Measurements from ENCODE around the gene CLDN19.

Gene CLDN19, protein sequence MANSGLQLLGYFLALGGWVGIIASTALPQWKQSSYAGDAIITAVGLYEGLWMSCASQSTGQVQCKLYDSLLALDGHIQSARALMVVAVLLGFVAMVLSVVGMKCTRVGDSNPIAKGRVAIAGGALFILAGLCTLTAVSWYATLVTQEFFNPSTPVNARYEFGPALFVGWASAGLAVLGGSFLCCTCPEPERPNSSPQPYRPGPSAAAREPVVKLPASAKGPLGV

DNA sequence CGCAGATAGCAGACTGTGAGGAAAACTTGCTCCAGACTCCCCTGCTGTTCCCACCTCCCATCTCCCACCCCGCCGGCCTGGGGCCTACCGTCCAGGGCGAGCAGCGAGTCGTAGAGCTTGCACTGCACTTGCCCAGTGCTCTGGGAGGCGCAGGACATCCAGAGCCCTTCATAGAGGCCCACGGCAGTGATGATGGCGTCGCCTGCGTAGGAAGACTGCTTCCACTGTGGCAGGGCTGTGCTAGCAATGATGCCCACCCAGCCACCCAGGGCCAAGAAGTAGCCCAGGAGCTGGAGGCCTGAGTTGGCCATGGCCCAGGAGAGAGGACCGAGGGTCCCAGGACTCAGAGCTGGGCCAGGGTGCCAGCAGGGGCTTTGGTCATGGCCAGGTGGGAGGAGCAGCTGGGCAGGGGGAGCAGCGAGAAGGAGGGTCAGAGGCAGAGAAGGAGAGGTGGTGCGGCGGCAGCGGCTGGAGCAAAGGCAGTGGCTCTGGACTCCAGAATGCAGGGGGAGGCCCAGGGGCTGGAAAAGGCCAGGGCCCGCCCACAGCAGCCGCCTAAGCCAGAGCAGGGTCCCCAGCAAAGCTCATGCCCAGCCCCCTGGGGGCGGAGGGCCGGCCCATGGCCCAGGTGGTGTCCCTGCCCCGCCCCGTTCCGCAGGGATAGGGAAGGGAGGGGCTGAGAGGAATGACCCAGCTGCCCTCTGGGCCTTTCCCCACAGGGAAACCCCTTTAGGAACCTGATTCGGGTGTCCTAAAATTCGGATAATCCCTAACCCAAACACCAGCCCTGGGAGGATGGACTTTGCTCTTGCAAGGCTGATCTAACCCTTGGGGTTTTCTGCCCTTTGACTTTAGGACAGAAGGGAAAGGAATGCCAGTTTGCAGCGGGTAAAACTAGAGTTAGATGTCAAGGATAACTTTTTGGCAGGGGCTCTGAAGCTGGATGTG is at the start of gene CLDN19:
TSS of gene CLDN19 (minus strand) at position 484 of the 948 bp plus-strand sequence. CDS start at position 311, 173 bp downstream.
- no peak for DNase-seq (ENCODE audit: low read depth in 2 of 2)

GRCh38 chr1:42788021-42788420 is 48.0 kb upstream of the CLDN19 start:
- no peak for DNase-seq (ENCODE audit: low read depth in 2 of 2)

DNA sequence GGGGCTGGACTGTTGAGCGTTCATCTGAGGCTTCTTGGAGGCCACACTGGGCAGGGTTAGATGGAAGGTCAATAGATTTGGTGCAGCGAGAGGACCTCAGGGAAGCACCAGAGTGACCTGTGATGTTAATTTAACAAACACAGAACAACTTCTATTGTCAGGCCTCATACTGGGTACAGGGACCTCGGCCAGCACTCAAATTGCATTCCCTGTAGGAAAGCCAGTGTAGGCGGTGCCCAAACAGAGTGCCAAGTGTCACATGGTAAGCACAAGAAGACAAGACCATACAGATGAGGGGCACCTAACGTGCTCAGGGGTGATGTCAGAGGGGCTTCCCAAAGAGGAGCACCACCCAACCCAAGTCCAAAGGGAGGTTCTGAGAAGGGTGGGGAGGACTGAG is 46.1 kb upstream of the CLDN19 start:
- DNase-seq (ENCODE audit: low read depth in 2 of 2) = no peak

DNA sequence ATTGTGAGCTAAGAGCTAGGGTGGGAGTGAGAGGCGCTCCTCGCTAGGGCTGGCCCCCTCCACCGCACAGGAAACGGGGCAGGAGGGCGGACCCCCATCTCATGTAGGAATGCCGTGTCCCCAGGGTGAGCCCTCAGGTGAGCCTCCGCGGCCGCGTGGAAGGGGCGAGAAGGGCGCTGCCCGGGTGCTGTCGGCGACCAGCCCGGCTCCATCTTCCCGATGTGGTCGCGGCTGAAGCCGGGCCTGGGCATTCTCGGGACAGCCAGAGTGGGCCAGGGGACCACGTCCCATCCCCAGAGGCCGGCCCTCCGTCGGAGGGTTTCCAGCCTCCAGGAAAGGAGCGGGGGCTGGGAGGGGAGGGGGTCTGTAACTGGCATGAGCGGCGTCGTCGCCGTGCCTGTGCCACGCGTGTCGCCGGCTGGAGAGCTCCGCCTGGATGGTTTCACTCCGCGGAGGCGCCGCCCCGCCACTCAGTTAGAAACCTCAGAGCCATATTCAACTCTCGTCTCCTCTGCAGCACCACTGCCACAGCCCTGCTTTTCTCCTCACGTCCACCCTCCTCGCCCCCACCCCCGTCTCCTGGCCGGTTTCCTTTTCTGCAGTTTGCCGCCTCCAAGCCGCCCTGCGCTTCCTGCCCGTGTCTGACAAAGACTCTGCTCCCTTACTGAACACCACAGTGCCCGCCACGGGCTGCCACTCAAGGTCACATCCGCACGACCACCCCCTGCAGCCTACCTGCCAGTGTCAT is 45.1 kb upstream of the CLDN19 start, which contains the start of gene TMEM269:
TSS of gene TMEM269 (plus strand) at position 46 of the 748 bp plus-strand sequence. CDS start 4,903 bp downstream, outside the sequence.
- DNase-seq (ENCODE audit: low read depth in 2 of 2) = peak in 1 of 2 donors; percentile 20

- DNase-seq (ENCODE audit: low read depth in 2 of 2) = no peak
Measured at GRCh38 chr1:42784547-42784945, 44.5 kb upstream of the CLDN19 start.

GRCh38 chr1:42783092-42783491 is 43.1 kb upstream of the CLDN19 start:
- DNase-seq (ENCODE audit: low read depth in 2 of 2) = no peak

GRCh38 chr1:42780176-42780575 is 40.1 kb upstream of the CLDN19 start:
- DNase-seq (ENCODE audit: low read depth in 2 of 2) = no peak

DNA sequence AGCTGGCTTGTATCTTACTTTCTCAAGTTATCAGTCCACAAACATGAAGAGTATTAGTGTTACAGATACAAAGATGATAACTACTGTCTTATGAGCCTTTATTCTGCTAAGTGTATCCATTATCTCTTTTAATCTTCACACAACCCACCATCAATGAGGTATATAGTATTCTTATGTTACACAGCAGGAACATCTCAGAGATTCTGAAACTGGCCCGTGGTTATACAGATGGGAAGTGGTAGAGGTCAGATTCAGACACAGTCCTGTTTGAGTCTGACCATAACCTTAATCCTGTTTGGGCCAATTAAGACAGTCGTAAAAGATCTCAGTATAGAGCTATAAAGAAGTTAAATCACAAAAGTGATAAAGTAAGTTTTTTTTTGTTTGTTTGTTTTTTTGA is 39.7 kb upstream of the CLDN19 start:
- no peak for DNase-seq (ENCODE audit: low read depth in 2 of 2)

DNA sequence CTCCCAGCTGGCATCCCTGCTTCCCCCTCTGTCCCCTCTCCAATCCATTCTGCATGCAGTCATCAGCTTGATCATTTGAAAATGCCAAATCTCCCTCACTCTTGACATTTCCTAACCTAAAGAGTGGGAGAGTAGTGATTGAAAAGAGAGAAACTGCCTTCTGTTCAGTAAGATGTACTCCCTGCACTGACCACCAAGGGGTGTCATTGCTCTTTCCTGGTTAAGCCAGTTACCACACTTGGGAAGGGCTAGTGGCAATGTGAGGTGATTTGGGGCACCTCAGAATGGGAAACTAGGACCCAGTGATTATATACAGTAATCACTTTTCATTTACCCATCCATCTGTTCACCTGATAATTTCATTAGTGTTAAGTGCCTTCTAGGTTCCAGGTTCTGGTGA is 37.8 kb upstream of the CLDN19 start:
- no peak for DNase-seq (ENCODE audit: low read depth in 2 of 2)

DNA sequence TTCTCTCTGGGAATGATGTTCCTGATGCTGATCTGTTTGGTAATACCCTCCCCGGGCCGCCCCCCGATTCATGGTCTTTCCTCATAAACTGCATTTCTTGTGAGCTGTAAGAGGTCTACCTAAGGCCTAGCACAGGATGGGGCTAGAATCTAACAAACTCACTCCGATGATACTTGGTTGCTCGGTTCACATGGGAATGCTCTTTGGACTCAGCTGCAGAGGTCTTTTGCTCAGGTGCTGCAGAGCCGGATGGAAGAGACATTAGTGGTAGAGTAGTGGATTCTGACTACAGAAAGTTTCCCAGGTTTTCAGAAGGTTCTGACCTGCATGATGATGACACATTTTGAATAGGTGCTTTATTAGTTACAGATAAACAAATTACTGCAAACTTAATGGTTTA is 36.5 kb upstream of the CLDN19 start:
- no peak for DNase-seq (ENCODE audit: low read depth in 2 of 2)

DNA sequence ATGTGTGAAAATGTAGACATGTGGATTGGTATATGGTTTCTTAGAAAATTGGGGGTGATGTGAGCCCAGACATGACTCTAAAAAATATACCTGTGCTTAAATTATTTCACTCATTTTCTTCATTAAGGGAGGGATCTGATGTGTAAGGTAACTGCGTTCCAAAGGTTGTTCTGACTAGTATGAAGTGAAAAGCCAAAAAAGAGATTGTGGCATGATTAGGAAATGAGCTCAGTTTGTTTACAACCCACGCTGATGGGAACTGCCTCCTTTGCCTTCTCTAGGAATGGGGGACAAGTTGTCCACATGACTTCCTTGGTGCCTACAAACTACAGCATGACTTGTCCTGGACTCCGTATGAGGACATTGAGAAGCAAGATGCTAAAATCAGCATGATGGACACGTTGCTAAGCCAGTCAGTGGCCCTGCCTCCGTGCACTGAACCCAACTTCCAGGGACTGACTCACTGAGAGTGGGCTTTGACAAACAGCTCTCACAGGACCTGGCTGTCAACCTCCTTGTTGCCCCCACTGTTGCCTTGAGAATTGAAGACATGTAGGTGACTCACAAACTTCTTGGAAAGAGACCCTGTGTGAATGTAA is 35.0 kb upstream of the CLDN19 start:
- no peak for DNase-seq (ENCODE audit: low read depth in 2 of 2)

DNA sequence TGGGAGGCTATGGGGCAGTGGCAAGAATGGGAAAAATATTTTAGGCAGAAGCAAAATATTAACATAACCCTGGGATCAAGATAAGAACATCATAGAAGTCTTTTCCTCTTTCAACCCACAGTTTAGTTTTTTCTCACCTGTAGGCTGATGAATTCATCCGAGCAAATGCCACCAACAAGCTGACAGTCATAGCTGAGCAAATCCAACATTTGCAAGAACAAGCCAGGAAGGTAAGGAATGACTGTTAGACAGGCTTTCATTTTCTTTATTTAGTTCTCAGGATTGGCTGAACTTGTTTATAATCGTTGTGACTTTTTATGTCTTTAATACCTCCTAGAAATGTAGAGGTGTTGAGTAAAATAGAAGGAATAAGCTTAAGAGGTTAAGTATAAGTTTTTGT is 33.4 kb upstream of the CLDN19 start:
- no peak for DNase-seq (ENCODE audit: low read depth in 2 of 2)

- DNase-seq (ENCODE audit: low read depth in 2 of 2) = no peak
Measured at GRCh38 chr1:42769811-42770210, 29.8 kb upstream of the CLDN19 start.

DNA sequence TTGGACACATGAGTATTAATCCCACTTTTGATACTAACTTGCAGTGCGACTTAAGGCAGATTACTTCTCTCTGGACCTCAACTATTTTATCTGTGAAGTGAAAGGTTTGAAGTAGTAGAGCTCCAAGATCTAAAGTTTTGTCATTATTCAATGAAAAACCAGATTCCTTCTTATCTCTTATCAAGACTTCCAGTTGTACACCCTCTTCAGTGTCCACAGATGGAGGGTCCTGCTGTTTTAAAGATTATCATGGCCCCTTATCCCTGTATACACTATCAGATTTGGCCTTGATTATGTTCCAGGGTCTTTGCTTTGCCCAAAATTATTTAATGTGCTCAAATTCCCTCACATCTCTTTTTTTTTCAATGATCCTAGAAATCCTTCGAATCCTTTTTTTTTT is 28.1 kb upstream of the CLDN19 start:
- no peak for DNase-seq (ENCODE audit: low read depth in 2 of 2)

GRCh38 chr1:42767510-42768000 is 27.5 kb upstream of the CLDN19 start:
- DNase-seq (ENCODE audit: low read depth in 2 of 2) = no peak

- DNase-seq (ENCODE audit: low read depth in 2 of 2) = peak; percentile 99 to 100
Measured at GRCh38 chr1:42766741-42767509, 26.9 kb upstream of the CLDN19 start, which contains the start of the genes C1orf50 and P3H1. Gene C1orf50 (plus strand): TSS chr1:42767249. CDS start chr1:42767312, 63 bp downstream. Gene P3H1 (minus strand): TSS chr1:42767028. CDS start chr1:42766971, 57 bp downstream.

GRCh38 chr1:42765832-42766740 is 26.1 kb upstream of the CLDN19 start:
- DNase-seq (ENCODE audit: low read depth in 2 of 2) = peak; percentile 44 to 45

DNA sequence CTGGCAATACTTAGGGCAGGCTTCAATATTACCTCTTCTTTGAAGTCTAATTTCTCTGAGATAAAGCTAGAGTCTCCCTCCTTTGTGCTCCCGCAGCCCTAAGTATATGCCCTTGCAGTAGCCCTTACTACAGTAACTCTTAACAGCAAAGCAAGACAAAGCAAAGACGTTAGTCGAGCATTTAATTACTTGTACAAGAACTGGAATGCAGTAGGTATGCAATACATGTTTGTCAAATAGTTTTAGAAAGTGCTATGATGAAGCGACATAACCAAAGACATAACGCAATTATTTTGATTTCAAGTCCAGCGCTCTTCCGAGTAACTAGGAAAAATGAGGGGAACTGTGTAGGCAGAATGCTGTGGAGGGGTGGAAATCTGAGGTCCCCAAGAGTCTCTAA is 25.2 kb upstream of the CLDN19 start:
- no peak for DNase-seq (ENCODE audit: low read depth in 2 of 2)

GRCh38 chr1:42762269-42762668 is 22.2 kb upstream of the CLDN19 start:
- no peak for DNase-seq (ENCODE audit: low read depth in 2 of 2)

Measured in stimulated activated CD4-positive, alpha-beta T cell treated with anti-CD3 and anti-CD28 coated beads, Interleukin-4, amount 100 ng/mL, for 48 hours (primary cell).